Heart left ventricle (tissue), 13 donors: ENCODE measurements around the gene ZFPM1.

Experiments
- POLR2A ChIP-seq, 2 donors: fragments of 450-650 bp; IDR thresholded peaks; one replicate each; pipeline ENCODE4 v1.6.1; 2017; ENCODE audit warnings: antibody characterized with exemption in 2 of 2, mild to moderate bottlenecking in 2 of 2, moderate library complexity in 2 of 2
- TF ChIP-seq, protein P1 (sequence below), 12 donors: fragments of 200-600 bp; sonication (generic) in 4 of 12; IDR thresholded peaks; one replicate each; pipeline versions ENCODE4 v1.5.0 to v1.8.0; 2018 to 2022; ENCODE audit warnings: antibody characterized with exemption in 12 of 12, mild to moderate bottlenecking in 5 of 12
- donor health status: ischemic (EF 13 %, LVEDD 7.1; RV severe dilation, severe dysfunction).
- donor health status: DM: no; HTN: yes; CAD: no.
- donor health status: DM: no; HTN: no; CAD: no.
- donor health status: ischemic (EF 25% LVEDD 6.9; RV normal size, moderate dysfunction).
- donor health status: ischemic (EF 25% LVEDD 5.7; RV mildly dilated, moderate dysfunction).
- donor health status: ischemic (EF 35%, LVEDD 5.7; RV mildly dilated, moderate dysfunction).
- donor health status: nonischemic (EF 11% LVEDD 7.7; RV severe dilation, severe dysfunction).
- donor health status: DM: yes; HTN: yes; CAD: no.
- donor health status: PGD.
- donor health status: ischemic (EF 29% LVEDD 5.4; RV normal size, mild dysfunction).
- donor health status: nonischemic (EF 23%, LVEDD 6.1; RV moderate dilation, normal function).

DNA sequence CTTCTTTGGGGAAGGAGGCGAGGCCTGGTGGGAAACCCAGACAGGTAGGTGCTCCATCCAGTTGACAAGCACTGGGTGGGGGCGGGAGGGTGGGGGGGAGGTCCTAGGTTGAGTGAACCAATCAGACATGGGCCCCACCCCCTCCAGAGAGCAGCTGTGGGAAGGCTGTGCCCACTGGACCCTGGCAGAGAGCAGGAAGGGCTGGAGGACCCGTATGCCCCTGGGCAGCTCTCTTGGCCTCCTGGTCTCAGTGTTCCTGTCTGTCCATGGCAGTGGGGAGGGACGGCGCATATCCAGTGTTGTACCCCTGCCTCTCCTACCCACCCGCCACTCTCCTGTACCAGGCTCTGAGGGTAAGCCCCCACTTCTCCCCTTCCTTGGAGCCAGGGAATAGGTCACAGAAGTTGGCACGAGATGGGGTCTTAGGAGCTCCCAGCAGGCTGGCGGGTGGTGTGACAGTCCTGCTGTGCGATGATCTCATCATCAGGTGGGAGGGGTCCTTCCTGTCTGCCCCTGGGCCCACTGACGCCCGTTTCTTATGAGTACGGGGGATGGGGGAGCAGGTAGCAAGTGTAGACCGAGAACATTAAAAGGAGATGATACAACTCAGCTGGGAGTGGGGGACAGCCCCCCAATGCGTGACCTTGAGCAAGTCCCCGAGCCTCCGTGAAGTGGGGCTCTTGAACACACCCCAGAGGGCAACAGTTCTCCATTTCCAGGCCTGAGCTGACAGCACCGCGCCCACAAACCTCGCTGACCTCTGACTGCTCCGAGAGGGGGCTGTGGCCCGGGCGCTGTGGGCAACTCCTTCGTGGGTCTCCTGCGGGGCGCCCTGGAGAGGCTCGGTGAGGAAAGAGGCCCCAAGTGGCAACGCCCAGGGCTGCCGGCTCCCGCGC lies 1.2 kb upstream of the ZFPM1 start:
- TF ChIP-seq POLR2A (IDR thresholded peaks at IDR 0.05), result no peak
- TF ChIP-seq, protein P1, sequence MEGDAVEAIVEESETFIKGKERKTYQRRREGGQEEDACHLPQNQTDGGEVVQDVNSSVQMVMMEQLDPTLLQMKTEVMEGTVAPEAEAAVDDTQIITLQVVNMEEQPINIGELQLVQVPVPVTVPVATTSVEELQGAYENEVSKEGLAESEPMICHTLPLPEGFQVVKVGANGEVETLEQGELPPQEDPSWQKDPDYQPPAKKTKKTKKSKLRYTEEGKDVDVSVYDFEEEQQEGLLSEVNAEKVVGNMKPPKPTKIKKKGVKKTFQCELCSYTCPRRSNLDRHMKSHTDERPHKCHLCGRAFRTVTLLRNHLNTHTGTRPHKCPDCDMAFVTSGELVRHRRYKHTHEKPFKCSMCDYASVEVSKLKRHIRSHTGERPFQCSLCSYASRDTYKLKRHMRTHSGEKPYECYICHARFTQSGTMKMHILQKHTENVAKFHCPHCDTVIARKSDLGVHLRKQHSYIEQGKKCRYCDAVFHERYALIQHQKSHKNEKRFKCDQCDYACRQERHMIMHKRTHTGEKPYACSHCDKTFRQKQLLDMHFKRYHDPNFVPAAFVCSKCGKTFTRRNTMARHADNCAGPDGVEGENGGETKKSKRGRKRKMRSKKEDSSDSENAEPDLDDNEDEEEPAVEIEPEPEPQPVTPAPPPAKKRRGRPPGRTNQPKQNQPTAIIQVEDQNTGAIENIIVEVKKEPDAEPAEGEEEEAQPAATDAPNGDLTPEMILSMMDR (IDR thresholded peaks at IDR 0.05), result no peak
